Putamen (tissue), 1 donor: ENCODE data around the gene SCYL2.
"Not testable (repeated sequence)": the region's sequence is repeated elsewhere in the genome, so short reads cannot be mapped to it uniquely, and the experiment has no call there.

ENCODE experiments used
- DNase-seq: peaks from one replicate; pipeline ENCODE4 v3.0.0-alpha.2; 2016; ENCODE audit warnings: low spot score

SCYL2 gene

DNA sequence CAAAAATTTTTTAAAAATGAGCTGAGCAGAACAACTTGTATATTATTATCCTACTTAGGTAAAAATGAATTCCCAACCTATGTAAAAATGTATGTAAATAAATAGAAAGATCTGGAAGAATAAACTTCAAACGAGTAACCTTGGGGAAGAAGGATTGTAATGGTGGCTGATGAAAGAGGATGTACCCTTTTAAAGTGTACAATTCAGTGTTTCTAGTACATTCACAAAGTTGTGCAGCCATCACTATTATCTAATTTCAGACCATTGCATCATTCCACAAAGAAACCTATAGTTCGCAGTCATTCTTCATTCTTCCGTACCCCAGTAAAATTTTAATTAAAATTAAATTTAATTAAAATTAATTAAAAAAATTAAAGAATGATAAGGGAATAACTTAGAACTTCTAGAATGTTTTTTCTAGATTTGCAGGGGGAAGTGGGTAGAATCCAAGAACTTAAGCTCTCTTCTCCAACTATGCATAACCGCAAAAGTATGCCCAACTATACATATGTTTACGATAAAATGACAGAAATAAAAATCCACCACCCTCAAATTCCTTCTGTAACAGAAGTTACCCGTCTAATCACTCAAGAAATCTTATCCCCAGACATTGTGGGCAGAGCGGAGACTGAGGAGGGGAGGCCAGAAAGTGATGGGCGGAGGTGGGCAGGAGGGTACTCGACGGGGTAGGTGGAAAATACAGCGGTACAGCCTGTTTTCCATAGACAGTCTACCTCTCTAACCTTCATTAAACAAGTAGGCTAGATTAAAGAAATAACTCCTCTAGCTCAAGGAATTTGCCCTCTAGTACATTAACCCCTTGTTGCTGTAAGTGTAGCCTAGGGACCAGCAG, 1.0 kb upstream of the SCYL2 start:
- DNase-seq: no peak

GRCh38 chr12:100266585-100266834, 467 bp upstream of the SCYL2 start:
- DNase-seq: no peak

DNA sequence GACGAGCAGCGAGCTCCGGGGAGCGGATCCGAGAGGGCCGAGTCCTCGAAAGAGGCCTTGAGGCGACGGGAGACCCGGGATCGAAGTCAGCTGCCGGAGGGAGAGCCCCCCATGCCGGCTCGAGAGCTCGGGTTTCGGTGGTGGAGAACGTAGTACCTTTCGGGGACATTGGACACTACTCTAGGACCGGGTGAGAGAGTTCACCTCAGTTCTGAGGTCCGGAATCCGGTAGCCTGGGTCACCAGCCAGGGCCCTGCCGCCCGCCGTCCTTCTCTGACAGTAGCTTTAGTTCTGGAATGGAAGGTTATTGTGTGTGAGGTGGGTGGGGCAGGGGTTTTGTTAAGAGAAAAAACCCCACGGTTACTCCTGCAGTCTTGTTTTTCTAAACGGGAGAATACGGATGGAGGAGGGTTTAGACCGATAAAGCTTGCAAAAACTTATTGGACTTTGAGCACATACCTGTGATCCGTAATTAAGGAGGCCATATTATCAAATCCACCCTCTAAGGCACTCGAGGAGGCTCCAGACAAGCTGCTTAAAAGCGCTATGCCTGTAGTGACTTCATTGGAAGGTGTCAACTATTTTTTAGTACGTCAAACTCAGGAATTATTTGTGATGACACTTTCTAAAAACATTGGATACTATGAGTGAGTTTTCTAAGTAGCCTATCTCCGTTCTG, 765 bp downstream of the SCYL2 start:
- peak; percentile 12 for DNase-seq

GRCh38 chr12:100268835-100269564, 2.0 kb downstream of the SCYL2 start:
- DNase-seq: no peak

- no peak for DNase-seq
Observed at GRCh38 chr12:100273782-100274181, 6.8 kb downstream of the SCYL2 start.

DNA sequence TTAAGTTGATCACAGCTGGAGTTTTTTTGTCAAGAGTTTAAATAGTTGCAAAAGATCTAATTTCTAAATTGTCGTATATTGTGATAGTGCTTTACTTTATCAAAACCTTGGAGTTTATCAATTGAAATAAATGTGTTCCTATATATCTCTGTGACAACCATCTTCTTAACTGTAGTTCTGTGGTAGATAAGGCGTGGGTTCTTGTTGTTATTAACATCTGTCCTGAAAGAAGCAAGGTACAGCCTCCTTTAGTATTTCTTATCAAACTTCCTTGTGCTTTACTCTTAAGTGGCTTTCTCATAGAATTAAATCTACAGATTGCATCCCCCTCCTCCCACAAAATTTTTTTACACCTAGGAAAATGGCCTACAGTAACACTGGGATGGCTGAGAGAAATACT, 7.3 kb downstream of the SCYL2 start:
- DNase-seq: no peak

- no peak for DNase-seq
Observed at GRCh38 chr12:100279159-100279558, 12.2 kb downstream of the SCYL2 start.

- DNase-seq: no peak
Observed at GRCh38 chr12:100279607-100280244, 12.7 kb downstream of the SCYL2 start.

- DNase-seq: not testable (repeated sequence)
Observed at GRCh38 chr12:100284556-100284955, 17.6 kb downstream of the SCYL2 start.

DNA sequence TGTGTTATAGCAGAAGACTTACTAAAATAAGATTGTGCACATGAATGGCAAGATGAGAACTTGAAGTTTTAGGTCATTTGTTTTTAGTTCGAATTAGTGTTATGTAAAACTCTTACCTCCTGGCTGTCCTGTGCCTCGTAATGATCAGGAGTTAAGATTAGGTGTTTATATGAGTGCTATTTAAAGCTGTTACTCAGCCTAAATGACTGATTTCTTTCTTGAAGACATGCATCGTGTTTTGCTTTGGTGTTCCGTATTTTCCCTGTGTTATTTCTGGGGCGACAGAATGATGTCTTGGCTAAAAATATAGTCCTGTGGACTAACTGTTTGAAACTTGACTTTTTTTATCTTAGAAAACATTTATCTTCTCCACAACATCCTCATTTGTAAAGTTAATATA, 22.1 kb downstream of the SCYL2 start:
- DNase-seq: no peak

- DNase-seq: no peak
Observed at GRCh38 chr12:100290016-100290415, 23.0 kb downstream of the SCYL2 start.

DNA sequence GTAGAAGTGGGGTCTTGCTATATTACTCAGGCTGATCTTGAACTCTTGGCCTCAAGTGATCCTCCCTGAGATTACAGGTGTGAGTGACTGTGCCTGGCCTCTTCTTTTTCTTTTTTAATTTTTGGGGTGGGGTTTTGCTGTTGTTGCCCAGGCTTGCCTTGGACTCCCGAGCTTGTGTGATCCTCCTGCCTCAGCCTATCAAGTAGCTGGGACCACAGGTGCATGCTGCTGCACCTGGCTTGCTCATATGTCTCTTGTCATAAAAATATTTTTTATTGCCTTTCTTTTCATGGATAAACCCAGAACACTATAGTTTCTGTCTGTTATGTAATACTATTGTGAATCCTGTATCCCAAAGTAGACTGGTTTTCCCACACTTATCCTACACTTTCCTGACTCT, 26.0 kb downstream of the SCYL2 start:
- DNase-seq: no peak

GRCh38 chr12:100294366-100294765, 27.4 kb downstream of the SCYL2 start:
- not testable (repeated sequence) for DNase-seq

DNA sequence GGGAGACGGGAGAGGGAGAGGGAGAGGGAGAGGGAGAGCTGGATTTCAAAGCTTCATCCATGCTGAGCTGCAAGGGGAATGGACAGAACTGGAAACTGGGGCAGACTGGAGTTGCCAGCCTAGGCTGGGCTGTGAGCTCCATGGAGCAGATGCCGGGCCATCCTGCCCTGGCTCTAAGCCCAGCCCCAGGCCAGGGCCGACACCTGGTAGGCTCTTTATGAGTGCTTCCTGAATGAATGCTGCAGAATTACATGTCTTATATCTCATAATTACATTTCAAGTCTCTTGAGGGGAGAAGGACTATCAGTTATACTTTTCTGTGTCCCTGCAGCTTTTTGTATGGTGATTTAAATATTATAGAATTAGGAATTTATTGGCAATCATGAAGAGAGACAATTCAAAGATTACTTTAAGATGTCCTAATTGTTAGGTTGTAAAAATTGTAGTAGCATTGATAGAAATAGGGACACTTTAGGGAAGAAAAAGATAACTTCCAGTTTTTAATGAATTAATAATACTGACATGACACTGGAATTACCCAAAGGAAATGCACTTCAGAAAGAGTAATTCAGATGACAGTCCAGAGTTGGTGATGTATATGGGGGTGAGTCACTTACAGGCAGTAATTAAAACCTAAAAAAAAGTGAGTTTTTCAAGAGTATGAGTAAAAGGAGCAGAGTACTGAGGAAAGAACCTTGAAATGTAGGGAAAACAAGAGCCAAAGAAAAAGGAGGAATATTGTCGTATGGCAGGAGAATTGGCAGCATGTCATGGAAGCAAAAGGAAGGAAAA, 29.0 kb downstream of the SCYL2 start:
- no peak for DNase-seq

DNA sequence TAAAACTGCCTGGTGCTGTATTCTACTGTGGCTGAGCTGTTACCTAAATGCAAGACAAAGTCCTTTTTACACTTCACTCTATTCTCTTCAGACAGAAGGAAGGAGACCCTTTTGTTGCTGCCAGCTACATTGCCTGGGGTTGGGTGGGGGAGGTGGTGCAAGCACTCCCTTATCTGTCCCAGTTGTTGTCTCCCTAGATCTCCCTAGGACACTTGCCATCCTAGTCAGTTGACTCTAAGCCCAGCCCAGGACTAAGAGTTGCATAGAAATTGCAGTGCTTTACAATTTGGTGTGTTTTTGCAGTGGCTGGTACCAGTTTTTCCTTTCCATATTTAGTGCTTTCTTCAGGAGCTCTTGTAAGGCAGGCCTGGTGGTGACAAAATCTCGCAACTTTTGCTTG, 35.1 kb downstream of the SCYL2 start:
- DNase-seq: no peak

GRCh38 chr12:100303831-100304230, 36.9 kb downstream of the SCYL2 start:
- no peak for DNase-seq

- not testable (repeated sequence) for DNase-seq
Observed at GRCh38 chr12:100304334-100304733, 37.4 kb downstream of the SCYL2 start.

- not testable (repeated sequence) for DNase-seq
Observed at GRCh38 chr12:100308138-100308537, 41.2 kb downstream of the SCYL2 start.

- no peak for DNase-seq
Observed at GRCh38 chr12:100311317-100311716, 44.3 kb downstream of the SCYL2 start.

GRCh38 chr12:100317371-100317770, 50.4 kb downstream of the SCYL2 start:
- no peak for DNase-seq

DNA sequence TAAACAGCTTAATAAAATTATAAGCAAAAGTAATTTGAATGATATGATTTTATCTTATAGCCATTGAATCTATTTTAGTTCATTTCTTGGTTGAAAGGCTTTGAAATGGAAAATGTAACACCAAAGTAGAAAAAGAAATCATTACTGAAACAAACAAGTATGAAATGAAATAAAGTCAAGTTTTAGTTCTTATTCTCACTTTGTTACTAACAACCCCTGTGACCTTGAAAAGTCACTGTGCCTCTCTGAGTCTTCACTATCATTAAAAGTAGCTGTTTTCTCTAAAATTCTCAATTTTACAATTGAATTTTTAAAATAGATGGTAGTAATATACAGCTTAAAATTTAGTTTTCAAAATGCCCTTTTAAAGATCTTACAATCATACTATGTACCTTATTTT, 57.5 kb downstream of the SCYL2 start:
- no peak for DNase-seq

GRCh38 chr12:100326208-100326607, 59.2 kb downstream of the SCYL2 start:
- no peak for DNase-seq
